Ovary (tissue), 3 donors: ENCODE results near the gene SEC14L1.

Experiments used
- CTCF ChIP-seq, 3 donors: fragments of 450-650 bp in 2 of 3; fragments of 200-600 bp in 1 of 3; IDR thresholded peaks; one replicate each; pipeline versions ENCODE4 v1.5.1 to v1.8.0; 2016 to 2022; ENCODE audit warnings: antibody characterized with exemption in 3 of 3, mild to moderate bottlenecking in 1 of 3
- POLR2A ChIP-seq: fragments of 450-650 bp; IDR thresholded peaks from one replicate; pipeline ENCODE4 v1.6.1; 2017; ENCODE audit warnings: antibody characterized with exemption, mild to moderate bottlenecking, moderate library complexity
- donor health status: DM: no; HTN: no; CAD: no.

- TF ChIP-seq CTCF (IDR thresholded peaks at IDR 0.05) (no peak), POLR2A (no peak)
These were observed 8.3 kb downstream of the SEC14L1 start for GRCh38 chr17:77148940-77149510.
